Endodermal cell (in vitro differentiated cells): ENCODE results near the gene IL18RAP. TPM values are rescaled to one million over a fixed set of nuclear protein-coding genes. Genes with fewer than 3 reads are reported as not detected.

Experiments
- DNase-seq: peaks from one replicate; pipeline ENCODE4 v3.0.0-alpha.2; 2017
- H3K27ac ChIP-seq: 2 replicates; pipeline ENCODE4 v1.5.1; 2013; ENCODE audit warnings: mild to moderate bottlenecking, low read depth, low read length, moderate library complexity
- H3K27me3 ChIP-seq: 2 replicates; pipeline ENCODE4 v1.6.1; 2013; ENCODE audit warnings: mild to moderate bottlenecking, low read length, moderate library complexity; ENCODE audit not compliant: insufficient read depth, control insufficient read depth, poor library complexity, severe bottlenecking
- H3K36me3 ChIP-seq: 2 replicates; pipeline ENCODE4 v1.7.0; 2013; ENCODE audit warnings: mild to moderate bottlenecking, low read length, moderate library complexity; ENCODE audit not compliant: control insufficient read depth, insufficient read depth
- H3K4me1 ChIP-seq: one replicate; pipeline ENCODE4 v1.7.0; 2013; ENCODE audit warnings: low read length; ENCODE audit not compliant: control insufficient read depth, insufficient read depth
- H3K4me3 ChIP-seq: 2 replicates; pipeline ENCODE4 v1.5.1; 2013; ENCODE audit warnings: mild to moderate bottlenecking, low read length, moderate library complexity
- H3K9ac ChIP-seq: 2 replicates; pipeline ENCODE4 v1.6.1; 2013; ENCODE audit warnings: mild to moderate bottlenecking, low read length, moderate library complexity; ENCODE audit not compliant: poor library complexity, severe bottlenecking; ENCODE audit errors: extremely low read depth
- H3K9me3 ChIP-seq: 2 replicates; pipeline ENCODE4 v1.6.1; 2013; ENCODE audit warnings: mild to moderate bottlenecking, low read length, moderate library complexity; ENCODE audit not compliant: control insufficient read depth
- H3K27ac Mint-ChIP-seq: 2 replicates; pipeline ENCODE4 v1.8.0; 2020; ENCODE audit warnings: mixed read lengths
- H3K27me3 Mint-ChIP-seq: 2 replicates; pipeline ENCODE4 v1.8.0; 2021; ENCODE audit warnings: mild to moderate bottlenecking, mixed read lengths; ENCODE audit not compliant: insufficient read depth
- H3K36me3 Mint-ChIP-seq: 2 replicates; pipeline ENCODE4 v1.8.0; 2020; ENCODE audit warnings: low read depth, mixed read lengths
- H3K4me1 Mint-ChIP-seq: 2 replicates; pipeline ENCODE4 v1.8.0; 2020; ENCODE audit warnings: mixed read lengths
- H3K4me3 Mint-ChIP-seq: 2 replicates; pipeline ENCODE4 v1.8.0; 2020; ENCODE audit warnings: mild to moderate bottlenecking, moderate library complexity, mixed read lengths
- H3K9me3 Mint-ChIP-seq: 2 replicates; pipeline ENCODE4 v1.8.0; 2020; ENCODE audit warnings: mild to moderate bottlenecking, mixed read lengths
- WGBS, 2 experiments: methylation state at CpG; one replicate each; pipeline versions ENCODE4 v1.1.5 to v1.1.7; 2013; ENCODE audit warnings: missing lambda C conversion rate in 2 of 2, mixed read lengths in 1 of 2; ENCODE audit not compliant: insufficient coverage in 1 of 2, insufficient read length in 1 of 2; 5-methylcytosine and 5-hydroxymethylcytosine counted together
- long read RNA-seq, 4 experiments: library from polyadenylated mRNA in 2 of 4; library from RNA in 1 of 4; library from capped mRNA in 1 of 4; stranded (forward) in 3 of 4; unstranded in 1 of 4; transcript quantifications; one replicate each; pipeline ENCODE4 v2.0.0, GENCODE V29; 2020 to 2021; ENCODE audit warnings: inconsistent platforms in 1 of 4
- polyA plus RNA-seq, 2 experiments: library from polyadenylated mRNA; stranded (reverse); fragments of 50-300 nt; gene quantifications; one replicate each; pipeline ENCODE4 v1.2.3, GENCODE V29; 2013
- total RNA-seq, 2 donors: library from RNA; stranded (reverse); fragmentation: NEBNext Ultra II Directional in 1 of 2; extraction: Animal tissue kit (Norgen Biotek cat#: 25700) in 1 of 2; gene quantifications; 2 replicates in 1 of 2; 3 replicates in 1 of 2; pipeline ENCODE4 v1.2.1, GENCODE V29; 2021
- TF ChIP-seq, protein P1 (sequence below): fragments of 200-600 bp; sonication (generic); conservative IDR thresholded peaks from 2 replicates; pipeline ENCODE4 v1.5.0; 2021; ENCODE audit warnings: antibody characterized with exemption, mild to moderate bottlenecking

IL18RAP gene
- under 1 TPM in 1 of 2 donors, not detected in 1; 0.11 TPM for total RNA-seq
- polyA plus RNA-seq (2013, experiment 1 of 2) = not detected
- polyA plus RNA-seq (2013, experiment 2 of 2) = not detected
- long read RNA-seq, experiment 1 = 0 reads
- long read RNA-seq, experiment 2 = 0 reads
- long read RNA-seq, experiment 3 = 0 reads
- long read RNA-seq, experiment 4 = 0 reads

GRCh38 chr2:102422910-102423309 lies at the start of gene IL18RAP:
Gene IL18RAP, plus strand, starts transcription at chr2:102423160. Its CDS starts 118 bp downstream, at chr2:102423278.
- H3K27me3 Mint-ChIP-seq = peaks cover 24% of the 10 kb centered on the region
- WGBS, 2 experiments = 88 to 91% methylated on average over 3 of the region's 3 CpGs

GRCh38 chr2:102376052-102376591 lies 46.8 kb upstream of the IL18RAP start:
- H3K4me3 ChIP-seq = no peak overlapping the region
- TF ChIP-seq, protein P1, sequence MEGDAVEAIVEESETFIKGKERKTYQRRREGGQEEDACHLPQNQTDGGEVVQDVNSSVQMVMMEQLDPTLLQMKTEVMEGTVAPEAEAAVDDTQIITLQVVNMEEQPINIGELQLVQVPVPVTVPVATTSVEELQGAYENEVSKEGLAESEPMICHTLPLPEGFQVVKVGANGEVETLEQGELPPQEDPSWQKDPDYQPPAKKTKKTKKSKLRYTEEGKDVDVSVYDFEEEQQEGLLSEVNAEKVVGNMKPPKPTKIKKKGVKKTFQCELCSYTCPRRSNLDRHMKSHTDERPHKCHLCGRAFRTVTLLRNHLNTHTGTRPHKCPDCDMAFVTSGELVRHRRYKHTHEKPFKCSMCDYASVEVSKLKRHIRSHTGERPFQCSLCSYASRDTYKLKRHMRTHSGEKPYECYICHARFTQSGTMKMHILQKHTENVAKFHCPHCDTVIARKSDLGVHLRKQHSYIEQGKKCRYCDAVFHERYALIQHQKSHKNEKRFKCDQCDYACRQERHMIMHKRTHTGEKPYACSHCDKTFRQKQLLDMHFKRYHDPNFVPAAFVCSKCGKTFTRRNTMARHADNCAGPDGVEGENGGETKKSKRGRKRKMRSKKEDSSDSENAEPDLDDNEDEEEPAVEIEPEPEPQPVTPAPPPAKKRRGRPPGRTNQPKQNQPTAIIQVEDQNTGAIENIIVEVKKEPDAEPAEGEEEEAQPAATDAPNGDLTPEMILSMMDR = no peak
- Mint-ChIP-seq H3K36me3 (peaks cover 2% of the 10 kb centered on the region), H3K27me3 (no peaks in the 10 kb centered on the region), H3K4me3 (no peak overlapping the region), H3K4me1 (no peaks in the 10 kb centered on the region), H3K27ac (no peak overlapping the region), H3K9me3 (peaks cover 23% of the 10 kb centered on the region)
- H3K36me3 ChIP-seq = no peaks in the 10 kb centered on the region
- H3K27me3 ChIP-seq = no peaks in the 10 kb centered on the region
- no peak for DNase-seq
- peaks cover 20% of the 10 kb centered on the region for H3K9me3 ChIP-seq
- H3K4me1 ChIP-seq = no peaks in the 10 kb centered on the region
- no peak overlapping the region for H3K9ac ChIP-seq
- no peak overlapping the region for H3K27ac ChIP-seq
- 93% methylated on average over 1 of the region's 1 CpG; no CpG with 5 or more reads in 1 of the 2 experiments for WGBS, 2 experiments

More at GRCh38 chr2:102422910-102423309, at the start of gene IL18RAP:
- TF ChIP-seq, protein P1 = no peak
- H3K9me3 ChIP-seq = no peaks in the 10 kb centered on the region
- no peaks in the 10 kb centered on the region for H3K36me3 ChIP-seq
- H3K4me1 ChIP-seq = no peaks in the 10 kb centered on the region
- H3K4me3 ChIP-seq = no peak within 1 kb of the TSS
- H3K9ac ChIP-seq = no peak within 1 kb of the TSS
- Mint-ChIP-seq H3K27ac (no peak within 1 kb of the TSS), H3K4me1 (no peaks in the 10 kb centered on the region), H3K4me3 (no peak within 1 kb of the TSS), H3K36me3 (no peaks in the 10 kb centered on the region), H3K9me3 (no peaks in the 10 kb centered on the region)
- no peak within 1 kb of the TSS for H3K27ac ChIP-seq
- H3K27me3 ChIP-seq = peaks cover 8% of the 10 kb centered on the region
- no peak for DNase-seq

DNA sequence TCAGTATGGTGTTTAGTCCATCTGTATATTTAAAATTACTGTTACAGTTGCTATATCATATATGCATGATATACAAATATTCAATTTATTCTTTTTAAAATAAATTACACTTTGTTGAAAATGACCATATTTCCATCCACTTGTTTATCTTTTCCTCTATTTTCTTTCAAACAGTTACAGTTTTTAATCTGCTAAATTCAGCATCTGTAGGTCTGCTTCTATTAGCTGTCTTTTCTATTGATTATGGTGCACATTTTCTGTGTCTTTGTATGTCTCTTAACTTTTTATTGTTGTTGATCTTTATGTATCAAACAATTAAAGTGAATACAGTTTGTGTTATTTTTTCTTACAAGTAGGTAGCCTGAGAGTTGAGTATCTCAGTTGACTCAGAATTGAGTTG lies 39.2 kb upstream of the IL18RAP start:
- no peak overlapping the region for H3K27ac Mint-ChIP-seq
- H3K9me3 Mint-ChIP-seq = peaks cover 18% of the 10 kb centered on the region
- H3K9ac ChIP-seq = no peak overlapping the region
- H3K36me3 Mint-ChIP-seq = peaks cover 10% of the 10 kb centered on the region
- no peak for DNase-seq
- no peak overlapping the region for H3K4me3 Mint-ChIP-seq
- peaks cover 25% of the 10 kb centered on the region for H3K9me3 ChIP-seq
- H3K4me1 Mint-ChIP-seq = no peaks in the 10 kb centered on the region
- no peaks in the 10 kb centered on the region for H3K27me3 ChIP-seq
- peaks cover 5% of the 10 kb centered on the region for H3K36me3 ChIP-seq
- no peak overlapping the region for H3K27ac ChIP-seq
- TF ChIP-seq, protein P1 = no peak
- no peaks in the 10 kb centered on the region for H3K27me3 Mint-ChIP-seq
- no peak overlapping the region for H3K4me3 ChIP-seq
- H3K4me1 ChIP-seq = no peaks in the 10 kb centered on the region
